ENCODE data around the gene SYTL4.

Gene SYTL4

GRCh38 chrX:100687546-100687945, 44.4 kb downstream of the SYTL4 start:
- DNase-seq = no peak

GRCh38 chrX:100687128-100687527, 44.8 kb downstream of the SYTL4 start:
- no peak for DNase-seq

- no peak for DNase-seq
Measured at GRCh38 chrX:100685997-100686305, 46.0 kb downstream of the SYTL4 start.

- DNase-seq = peak; percentile 66 to 69
Measured at GRCh38 chrX:100685284-100685996, 46.5 kb downstream of the SYTL4 start.

GRCh38 chrX:100682939-100683338, 49.0 kb downstream of the SYTL4 start:
- DNase-seq = no peak

- DNase-seq = no peak
Measured at GRCh38 chrX:100681599-100681998, 50.3 kb downstream of the SYTL4 start.

GRCh38 chrX:100680756-100681155, 51.2 kb downstream of the SYTL4 start:
- DNase-seq = no peak

GRCh38 chrX:100677611-100678181, 54.2 kb downstream of the SYTL4 start:
- DNase-seq = no peak

GRCh38 chrX:100674705-100675104, 57.2 kb downstream of the SYTL4 start:
- DNase-seq = no peak

GRCh38 chrX:100673397-100673953, 58.4 kb downstream of the SYTL4 start:
- DNase-seq = no peak

- DNase-seq = no peak
Measured at GRCh38 chrX:100672966-100673365, 59.0 kb downstream of the SYTL4 start.

- DNase-seq = no peak
Measured at GRCh38 chrX:100663642-100664041, 68.3 kb downstream of the SYTL4 start.

- no peak for DNase-seq
Measured at GRCh38 chrX:100662796-100663195, 69.1 kb downstream of the SYTL4 start.

- DNase-seq = no peak
Measured at GRCh38 chrX:100662170-100662569, 69.8 kb downstream of the SYTL4 start.

- no peak for DNase-seq
Measured at GRCh38 chrX:100659431-100660137, 72.3 kb downstream of the SYTL4 start.

- DNase-seq = no peak
Measured at GRCh38 chrX:100658941-100659381, 73.0 kb downstream of the SYTL4 start.

- DNase-seq = no peak
Measured at GRCh38 chrX:100654261-100654660, 77.7 kb downstream of the SYTL4 start.

- no peak for DNase-seq
Measured at GRCh38 chrX:100652266-100652665, 79.7 kb downstream of the SYTL4 start.

GRCh38 chrX:100650841-100651240, 81.1 kb downstream of the SYTL4 start:
- DNase-seq = no peak

GRCh38 chrX:100649550-100650356, 82.2 kb downstream of the SYTL4 start:
- DNase-seq = no peak

- no peak for DNase-seq
Measured at GRCh38 chrX:100648458-100649417, 83.2 kb downstream of the SYTL4 start.

- no peak for DNase-seq
Measured at GRCh38 chrX:100647739-100648138, 84.2 kb downstream of the SYTL4 start.

Measured in CD4-positive, alpha-beta T cell treated with Interleukin-4 for 1 hour (primary cell).